ENCODE measurements around the gene CLDN17.

CLDN17 gene

GRCh38 chr21:30166705-30167104, at the start of gene CLDN17:
CLDN17 (minus strand) TSS chr21:30166805; CDS start chr21:30166617, 188 bp downstream.
- DNase-seq = no peak

- DNase-seq = no peak
These were observed 49.6 kb upstream of the CLDN17 start, which contains the start of gene CLDN8 for GRCh38 chr21:30216041-30216723. CLDN8 (minus strand) TSS chr21:30216097; CDS start chr21:30215925, 172 bp downstream.

- DNase-seq = no peak
These were observed 44.5 kb upstream of the CLDN17 start for GRCh38 chr21:30211071-30211470.

GRCh38 chr21:30209601-30210000, 43.0 kb upstream of the CLDN17 start:
- DNase-seq = peak; percentile 8

- peak; percentile 3 for DNase-seq
These were observed 40.6 kb upstream of the CLDN17 start for GRCh38 chr21:30207252-30207579.

GRCh38 chr21:30206551-30207251, 40.1 kb upstream of the CLDN17 start:
- peak; percentile 64 for DNase-seq

- no peak for DNase-seq
These were observed 33.4 kb upstream of the CLDN17 start for GRCh38 chr21:30200000-30200399.

- peak; percentile 19 for DNase-seq
These were observed 28.2 kb upstream of the CLDN17 start for GRCh38 chr21:30194701-30195299.

GRCh38 chr21:30193201-30193600, 26.6 kb upstream of the CLDN17 start:
- no peak for DNase-seq

GRCh38 chr21:30190554-30190953, 23.9 kb upstream of the CLDN17 start:
- no peak for DNase-seq

- no peak for DNase-seq
These were observed 23.2 kb upstream of the CLDN17 start for GRCh38 chr21:30189773-30190172.

GRCh38 chr21:30186242-30186641, 19.6 kb upstream of the CLDN17 start:
- DNase-seq = no peak

GRCh38 chr21:30168086-30168485, 1.5 kb upstream of the CLDN17 start:
- no peak for DNase-seq

- no peak for DNase-seq
These were observed 434 bp downstream of the CLDN17 start for GRCh38 chr21:30166171-30166570.

GRCh38 chr21:30164796-30165195, 1.8 kb downstream of the CLDN17 start:
- DNase-seq = no peak

GRCh38 chr21:30153697-30154340, 12.8 kb downstream of the CLDN17 start:
- no peak for DNase-seq

GRCh38 chr21:30152792-30153191, 13.8 kb downstream of the CLDN17 start:
- no peak for DNase-seq

GRCh38 chr21:30148906-30149305, 17.7 kb downstream of the CLDN17 start:
- DNase-seq = peak; percentile 25

- DNase-seq = no peak
These were observed 19.9 kb downstream of the CLDN17 start for GRCh38 chr21:30146558-30147282.

- DNase-seq = no peak
These were observed 28.1 kb downstream of the CLDN17 start for GRCh38 chr21:30138483-30138882.

GRCh38 chr21:30129246-30129645, 37.4 kb downstream of the CLDN17 start:
- DNase-seq = no peak

GRCh38 chr21:30126576-30126975, 40.0 kb downstream of the CLDN17 start:
- no peak for DNase-seq

GRCh38 chr21:30117631-30118030, 49.0 kb downstream of the CLDN17 start:
- DNase-seq = no peak
